Measurements from ENCODE around the gene PSAPL1. TPM values are rescaled to one million over a fixed set of nuclear protein-coding genes. Genes with fewer than 3 reads are reported as not detected.

Gene PSAPL1
- polyA plus RNA-seq, 1 of the 3 experiments (the other 2 are of a cell fraction): 0.03 TPM

DNA sequence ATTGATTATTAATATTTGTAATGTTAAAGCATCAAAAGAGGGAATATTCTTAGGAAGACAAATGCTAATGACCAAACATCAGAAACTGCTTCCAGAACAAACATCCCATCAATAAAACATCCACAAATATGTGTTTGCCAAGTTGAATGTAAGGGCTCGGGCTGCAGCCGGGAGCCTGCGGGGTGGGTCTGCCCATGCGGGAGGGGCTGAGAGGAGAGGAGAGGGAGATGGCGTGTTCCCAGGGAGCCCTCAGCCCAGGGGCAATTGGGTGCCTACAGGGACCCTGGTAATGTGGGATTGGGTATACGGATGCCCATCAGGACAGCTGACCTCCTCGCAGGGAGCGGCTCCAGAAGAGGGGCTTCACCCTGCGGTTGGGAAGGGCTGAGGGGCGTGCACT lies 38.4 kb upstream of the PSAPL1 start:
- no peaks in the 10 kb centered on the region for H3K9me3 ChIP-seq
- no peaks in the 10 kb centered on the region for H3K9me2 ChIP-seq
- H3K4me1 ChIP-seq (ENCODE audit: control insufficient read depth in 1 of 2, insufficient read depth in 2 of 2, low read depth in 1 of 2, low read length in 1 of 2): no peaks in the 10 kb centered on the region
- no peak overlapping the region for H3K4me2 ChIP-seq
- no peak overlapping the region for H3K9ac ChIP-seq
- 76% methylated on average over 10 of the region's 10 CpGs for WGBS (ENCODE audit: low lambda C conversion rate)
- H3K27me3 ChIP-seq (ENCODE audit: insufficient read depth): no peaks in the 10 kb centered on the region
- POLR2A ChIA-PET: no interaction called here
- H3K79me2 ChIP-seq (ENCODE audit: insufficient read depth): no peaks in the 10 kb centered on the region
- no peak overlapping the region for H3K4me3 ChIP-seq (ENCODE audit: low read depth in 2 of 2, low read length in 1 of 2)
- TF ChIP-seq EZH2phosphoT487 (IDR thresholded peaks at IDR 0.05; ENCODE audit: borderline replicate concordance, low read depth): no peak
- no peak for TF ChIP-seq RAD21 (IDR thresholded peaks at IDR 0.05; ENCODE audit: low read length)
- TF ChIP-seq, protein P1, sequence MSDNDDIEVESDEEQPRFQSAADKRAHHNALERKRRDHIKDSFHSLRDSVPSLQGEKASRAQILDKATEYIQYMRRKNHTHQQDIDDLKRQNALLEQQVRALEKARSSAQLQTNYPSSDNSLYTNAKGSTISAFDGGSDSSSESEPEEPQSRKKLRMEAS (IDR thresholded peaks at IDR 0.05; ENCODE audit: low read depth): no peak
- TF ChIP-seq ELF1 (IDR thresholded peaks at IDR 0.05): no peak
- no peak for TF ChIP-seq GABPA (IDR thresholded peaks at IDR 0.05; ENCODE audit: low read depth)
- no peak for TF ChIP-seq CTCF (IDR thresholded peaks at IDR 0.05)
- TF ChIP-seq, protein P2, sequence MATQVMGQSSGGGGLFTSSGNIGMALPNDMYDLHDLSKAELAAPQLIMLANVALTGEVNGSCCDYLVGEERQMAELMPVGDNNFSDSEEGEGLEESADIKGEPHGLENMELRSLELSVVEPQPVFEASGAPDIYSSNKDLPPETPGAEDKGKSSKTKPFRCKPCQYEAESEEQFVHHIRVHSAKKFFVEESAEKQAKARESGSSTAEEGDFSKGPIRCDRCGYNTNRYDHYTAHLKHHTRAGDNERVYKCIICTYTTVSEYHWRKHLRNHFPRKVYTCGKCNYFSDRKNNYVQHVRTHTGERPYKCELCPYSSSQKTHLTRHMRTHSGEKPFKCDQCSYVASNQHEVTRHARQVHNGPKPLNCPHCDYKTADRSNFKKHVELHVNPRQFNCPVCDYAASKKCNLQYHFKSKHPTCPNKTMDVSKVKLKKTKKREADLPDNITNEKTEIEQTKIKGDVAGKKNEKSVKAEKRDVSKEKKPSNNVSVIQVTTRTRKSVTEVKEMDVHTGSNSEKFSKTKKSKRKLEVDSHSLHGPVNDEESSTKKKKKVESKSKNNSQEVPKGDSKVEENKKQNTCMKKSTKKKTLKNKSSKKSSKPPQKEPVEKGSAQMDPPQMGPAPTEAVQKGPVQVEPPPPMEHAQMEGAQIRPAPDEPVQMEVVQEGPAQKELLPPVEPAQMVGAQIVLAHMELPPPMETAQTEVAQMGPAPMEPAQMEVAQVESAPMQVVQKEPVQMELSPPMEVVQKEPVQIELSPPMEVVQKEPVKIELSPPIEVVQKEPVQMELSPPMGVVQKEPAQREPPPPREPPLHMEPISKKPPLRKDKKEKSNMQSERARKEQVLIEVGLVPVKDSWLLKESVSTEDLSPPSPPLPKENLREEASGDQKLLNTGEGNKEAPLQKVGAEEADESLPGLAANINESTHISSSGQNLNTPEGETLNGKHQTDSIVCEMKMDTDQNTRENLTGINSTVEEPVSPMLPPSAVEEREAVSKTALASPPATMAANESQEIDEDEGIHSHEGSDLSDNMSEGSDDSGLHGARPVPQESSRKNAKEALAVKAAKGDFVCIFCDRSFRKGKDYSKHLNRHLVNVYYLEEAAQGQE (IDR thresholded peaks at IDR 0.05; ENCODE audit: low read depth, low read length): no peak
- no peak for TF ChIP-seq EP300 (IDR thresholded peaks at IDR 0.05; ENCODE audit: borderline replicate concordance in 1 of 2, low read depth in 1 of 2, low read length in 1 of 2)
- no peak for TF ChIP-seq MXI1 (IDR thresholded peaks at IDR 0.05; ENCODE audit: low read depth, low read length)
- H3K36me3 ChIP-seq (replicated peaks in 1 of 2; ENCODE audit: control insufficient read depth in 1 of 2, insufficient read depth in 2 of 2, low read length in 1 of 2): no peaks in the 10 kb centered on the region
- no peak for DNase-seq
- H2AFZ ChIP-seq (ENCODE audit: low read depth): no peak overlapping the region
- no peaks in the 10 kb centered on the region for H4K20me1 ChIP-seq (ENCODE audit: insufficient read depth)
- no peaks in the 10 kb centered on the region for H3F3A ChIP-seq (replicated peaks; ENCODE audit: insufficient read depth)
- CTCF ChIA-PET: interaction anchor here (0.6 to 1.0 kb wide), 2 partner anchors 105 to 321 kb away, joined by 3 read pairs; no protein-coding TSS in a partner anchor
- no peak overlapping the region for H3K27ac ChIP-seq (ENCODE audit: low read depth in 2 of 2, low read length in 1 of 2)

DNA sequence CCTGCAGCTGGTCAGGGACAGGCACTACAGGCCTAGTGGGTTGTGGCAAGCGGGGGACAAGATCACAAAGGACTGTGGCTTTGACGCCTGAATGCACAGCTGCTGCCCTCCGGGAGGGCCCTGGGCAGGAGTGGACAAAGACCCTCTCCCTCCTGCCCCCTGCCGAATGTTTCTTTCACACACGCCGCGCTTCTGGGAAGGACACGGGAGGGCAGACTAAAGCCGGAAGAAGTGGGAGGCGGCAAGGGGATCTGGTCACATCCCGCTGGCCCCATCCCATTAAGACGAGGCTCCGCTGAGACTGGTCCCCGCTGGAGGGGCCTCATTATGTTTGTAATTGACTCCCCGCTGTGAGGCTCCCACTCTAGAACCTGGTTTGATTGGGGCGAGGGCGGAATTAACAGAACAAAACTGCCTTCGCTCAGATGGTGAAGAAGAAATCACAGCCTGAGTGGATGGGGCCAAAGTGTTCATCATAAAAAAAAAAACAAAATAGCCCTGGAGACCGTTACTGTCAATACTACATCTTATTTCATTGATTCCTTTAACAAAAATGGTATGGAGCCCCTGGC lies 37.8 kb upstream of the PSAPL1 start:
- H3K27me3 ChIP-seq (ENCODE audit: insufficient read depth): no peaks in the 10 kb centered on the region
- no peaks in the 10 kb centered on the region for H4K20me1 ChIP-seq (ENCODE audit: insufficient read depth)
- H3F3A ChIP-seq (replicated peaks; ENCODE audit: insufficient read depth): no peaks in the 10 kb centered on the region
- no peak overlapping the region for H3K4me2 ChIP-seq
- H3K4me3 ChIP-seq (ENCODE audit: low read depth in 2 of 2, low read length in 1 of 2): no peak overlapping the region
- H3K9ac ChIP-seq: no peak overlapping the region
- H3K4me1 ChIP-seq (ENCODE audit: control insufficient read depth in 1 of 2, insufficient read depth in 2 of 2, low read depth in 1 of 2, low read length in 1 of 2): no peaks in the 10 kb centered on the region
- no peaks in the 10 kb centered on the region for H3K36me3 ChIP-seq (replicated peaks in 1 of 2; ENCODE audit: control insufficient read depth in 1 of 2, insufficient read depth in 2 of 2, low read length in 1 of 2)
- DNase-seq: no peak
- ChIA-PET POLR2A (no interaction called here), CTCF (interaction anchor here (1.0 kb wide), 1 partner anchor 11 kb away, joined by 3 read pairs; no protein-coding TSS in a partner anchor)
- no peak overlapping the region for H3K27ac ChIP-seq (ENCODE audit: low read depth in 2 of 2, low read length in 1 of 2)
- no peaks in the 10 kb centered on the region for H3K9me3 ChIP-seq
- no peak overlapping the region for H2AFZ ChIP-seq (ENCODE audit: low read depth)
- 83% methylated on average over 15 of the region's 19 CpGs for WGBS (ENCODE audit: low lambda C conversion rate)
- H3K9me2 ChIP-seq: no peaks in the 10 kb centered on the region
- no peaks in the 10 kb centered on the region for H3K79me2 ChIP-seq (ENCODE audit: insufficient read depth)
- no peak for TF ChIP-seq SIN3A (IDR thresholded peaks at IDR 0.05; ENCODE audit: borderline replicate concordance, low read depth, low read length)
- no peak for TF ChIP-seq USF1 (IDR thresholded peaks at IDR 0.05; ENCODE audit: borderline replicate concordance, low read depth)
- no peak for TF ChIP-seq FOXM1 (IDR thresholded peaks at IDR 0.05; ENCODE audit: low read depth)
- no peak for TF ChIP-seq TAF1 (IDR thresholded peaks at IDR 0.05; ENCODE audit: borderline replicate concordance, low read depth, low read length)
- no peak for TF ChIP-seq EZH2phosphoT487 (IDR thresholded peaks at IDR 0.05; ENCODE audit: borderline replicate concordance, low read depth)
- TF ChIP-seq CHD2 (IDR thresholded peaks at IDR 0.05; ENCODE audit: low read length, partially characterized antibody): no peak
- TF ChIP-seq, protein P2 (IDR thresholded peaks at IDR 0.05; ENCODE audit: low read depth, low read length): no peak
- no peak for TF ChIP-seq RFX5 (IDR thresholded peaks at IDR 0.05; ENCODE audit: low read length)
- no peak for TF ChIP-seq FOSL2 (IDR thresholded peaks at IDR 0.05; ENCODE audit: borderline replicate concordance, low read depth)
